HEK293 (cell line): Measurements from ENCODE around the gene PILRA.

Experiments used
- GFI1B ChIP-seq: fragments of 450-650 bp; formaldehyde crosslinking; IDR thresholded peaks from 2 replicates; pipeline ENCODE4 v1.5.1; 2016; ENCODE audit warnings: missing biosample characterization, missing genetic modification characterization
- GLI2 ChIP-seq: fragments of 450-650 bp; formaldehyde crosslinking; IDR thresholded peaks from 2 replicates; pipeline ENCODE4; 2017; ENCODE audit warnings: missing biosample characterization, missing genetic modification characterization, low read depth, borderline replicate concordance
- GLIS2 ChIP-seq: fragments of 450-650 bp; formaldehyde crosslinking; IDR thresholded peaks from 2 replicates; pipeline ENCODE4 v1.5.1; 2016; ENCODE audit warnings: missing biosample characterization, missing genetic modification characterization
- KLF10 ChIP-seq: fragments of 450-650 bp; IDR thresholded peaks from 2 replicates; pipeline ENCODE4 v1.5.1; 2018; ENCODE audit warnings: missing biosample characterization, mild to moderate bottlenecking, missing genetic modification characterization
- OVOL3 ChIP-seq: fragments of 450-650 bp; formaldehyde crosslinking; IDR thresholded peaks from 2 replicates; pipeline ENCODE4 v1.5.1; 2016; ENCODE audit warnings: missing biosample characterization, missing genetic modification characterization
- RBAK ChIP-seq: fragments of 450-650 bp; formaldehyde crosslinking; IDR thresholded peaks from 2 replicates; pipeline ENCODE4 v1.5.1; 2016; ENCODE audit warnings: missing biosample characterization, missing genetic modification characterization
- SP3 ChIP-seq: fragments of 450-650 bp; formaldehyde crosslinking; IDR thresholded peaks from 2 replicates; pipeline ENCODE4 v1.5.1; 2016; ENCODE audit warnings: missing biosample characterization, missing genetic modification characterization
- ZBTB11 ChIP-seq: fragments of 450-650 bp; formaldehyde crosslinking; conservative IDR thresholded peaks from 2 replicates; pipeline ENCODE4 v1.5.1; 2016; ENCODE audit warnings: low read depth, missing biosample characterization, missing genetic modification characterization
- ZBTB20 ChIP-seq: fragments of 450-650 bp; formaldehyde crosslinking; IDR thresholded peaks from 2 replicates; pipeline ENCODE4 v1.5.1; 2016; ENCODE audit warnings: missing biosample characterization, missing genetic modification characterization
- ZFHX2 ChIP-seq: fragments of 450-650 bp; formaldehyde crosslinking; conservative IDR thresholded peaks from 2 replicates; pipeline ENCODE4 v1.5.1; 2016; ENCODE audit warnings: missing biosample characterization, missing genetic modification characterization
- ZIC2 ChIP-seq: fragments of 450-650 bp; formaldehyde crosslinking; IDR thresholded peaks from 2 replicates; pipeline ENCODE4 v1.5.1; 2016; ENCODE audit warnings: missing biosample characterization, missing genetic modification characterization
- ZNF133 ChIP-seq: fragments of 450-650 bp; formaldehyde crosslinking; IDR thresholded peaks from 2 replicates; pipeline ENCODE4 v1.5.1; 2016; ENCODE audit warnings: missing biosample characterization, missing genetic modification characterization
- ZNF140 ChIP-seq: fragments of 450-650 bp; formaldehyde crosslinking; IDR thresholded peaks from 2 replicates; pipeline ENCODE4 v1.5.1; 2016; ENCODE audit warnings: missing biosample characterization, missing genetic modification characterization
- ZNF16 ChIP-seq: fragments of 450-650 bp; formaldehyde crosslinking; IDR thresholded peaks from 2 replicates; pipeline ENCODE4 v1.5.1; 2016; ENCODE audit warnings: low read depth, missing biosample characterization, missing genetic modification characterization
- ZNF211 ChIP-seq: fragments of 450-650 bp; formaldehyde crosslinking; IDR thresholded peaks from 2 replicates; pipeline ENCODE4 v1.5.1; 2016; ENCODE audit warnings: low read depth, missing biosample characterization, missing genetic modification characterization
- ZNF214 ChIP-seq: fragments of 450-650 bp; formaldehyde crosslinking; IDR thresholded peaks from 2 replicates; pipeline ENCODE4 v1.5.1; 2017; ENCODE audit warnings: missing biosample characterization, mild to moderate bottlenecking, missing genetic modification characterization, borderline replicate concordance
- ZNF223 ChIP-seq: fragments of 450-650 bp; formaldehyde crosslinking; IDR thresholded peaks from 2 replicates; pipeline ENCODE4 v1.5.1; 2016; ENCODE audit warnings: missing biosample characterization, missing genetic modification characterization
- ZNF23 ChIP-seq: fragments of 450-650 bp; formaldehyde crosslinking; IDR thresholded peaks from 2 replicates; pipeline ENCODE4 v1.5.1; 2016; ENCODE audit warnings: missing biosample characterization, missing genetic modification characterization, borderline replicate concordance
- ZNF24 ChIP-seq: fragments of 450-650 bp; formaldehyde crosslinking; IDR thresholded peaks from 2 replicates; pipeline ENCODE4 v1.5.1; 2016; ENCODE audit warnings: missing biosample characterization, missing genetic modification characterization
- ZNF26 ChIP-seq: fragments of 450-650 bp; formaldehyde crosslinking; IDR thresholded peaks from 2 replicates; pipeline ENCODE4 v1.5.1; 2016; ENCODE audit warnings: missing biosample characterization, missing genetic modification characterization
- ZNF335 ChIP-seq: fragments of 450-650 bp; formaldehyde crosslinking; conservative IDR thresholded peaks from 2 replicates; pipeline ENCODE4 v1.5.1; 2016; ENCODE audit warnings: missing biosample characterization, missing genetic modification characterization
- ZNF391 ChIP-seq: fragments of 450-650 bp; formaldehyde crosslinking; IDR thresholded peaks from 2 replicates; pipeline ENCODE4 v1.5.1; 2016; ENCODE audit warnings: low read depth, missing biosample characterization, missing genetic modification characterization, borderline replicate concordance
- ZNF416 ChIP-seq: fragments of 450-650 bp; formaldehyde crosslinking; IDR thresholded peaks from 2 replicates; pipeline ENCODE4 v1.5.1; 2016; ENCODE audit warnings: missing biosample characterization, missing genetic modification characterization
- ZNF488 ChIP-seq: fragments of 450-650 bp; formaldehyde crosslinking; IDR thresholded peaks from 2 replicates; pipeline ENCODE4 v1.5.1; 2016; ENCODE audit warnings: missing biosample characterization, missing genetic modification characterization
- ZNF513 ChIP-seq: fragments of 450-650 bp; IDR thresholded peaks from 2 replicates; pipeline ENCODE4 v1.5.1; 2018; ENCODE audit warnings: missing biosample characterization, missing genetic modification characterization
- ZNF560 ChIP-seq: fragments of 450-650 bp; formaldehyde crosslinking; IDR thresholded peaks from 2 replicates; pipeline ENCODE4 v1.5.1; 2017; ENCODE audit warnings: missing biosample characterization, missing genetic modification characterization, borderline replicate concordance
- ZNF561 ChIP-seq: fragments of 450-650 bp; IDR thresholded peaks from 2 replicates; pipeline ENCODE4 v1.5.1; 2018; ENCODE audit warnings: missing biosample characterization, missing genetic modification characterization, borderline replicate concordance
- ZNF571 ChIP-seq: fragments of 450-650 bp; formaldehyde crosslinking; IDR thresholded peaks from 2 replicates; pipeline ENCODE4 v1.5.0; 2017; ENCODE audit warnings: missing biosample characterization, missing genetic modification characterization
- ZNF585B ChIP-seq: fragments of 450-650 bp; formaldehyde crosslinking; IDR thresholded peaks from 2 replicates; pipeline ENCODE4 v1.5.1; 2016; ENCODE audit warnings: missing biosample characterization, missing genetic modification characterization
- ZNF692 ChIP-seq: fragments of 450-650 bp; formaldehyde crosslinking; IDR thresholded peaks from 2 replicates; pipeline ENCODE4 v1.5.1; 2016; ENCODE audit warnings: missing biosample characterization, missing genetic modification characterization
- ZNF701 ChIP-seq: fragments of 450-650 bp; formaldehyde crosslinking; IDR thresholded peaks from 2 replicates; pipeline ENCODE4 v1.5.1; 2016; ENCODE audit warnings: missing biosample characterization, missing genetic modification characterization
- ZNF768 ChIP-seq: fragments of 450-650 bp; formaldehyde crosslinking; IDR thresholded peaks from 2 replicates; pipeline ENCODE4 v1.5.1; 2018; ENCODE audit warnings: missing biosample characterization, mild to moderate bottlenecking, missing genetic modification characterization

PILRA gene

GRCh38 chr7:100444311-100445278 lies 71.3 kb downstream of the PILRA start (continued):
- TF ChIP-seq OVOL3 (tag by site-specific recombination) = no peak
- TF ChIP-seq ZNF513 (tag by site-specific recombination) = no peak
- no peak for TF ChIP-seq ZNF488 (tag by site-specific recombination)
- TF ChIP-seq ZNF701 (tag by site-specific recombination) = no peak
- no peak for TF ChIP-seq ZNF416 (tag by site-specific recombination)
- TF ChIP-seq RBAK (tag by site-specific recombination) = no peak
- no peak for TF ChIP-seq ZNF214 (tag by site-specific recombination)
- TF ChIP-seq ZNF571 = no peak
- TF ChIP-seq ZFHX2 (tag by site-specific recombination) = no peak
- TF ChIP-seq ZBTB20 (tag by site-specific recombination) = no peak
- TF ChIP-seq ZNF211 (tag by site-specific recombination) = no peak
- no peak for TF ChIP-seq ZNF223 (tag by site-specific recombination)
- no peak for TF ChIP-seq ZNF391 (tag by site-specific recombination)
- TF ChIP-seq ZNF16 (tag by site-specific recombination) = no peak
- peak; percentile 52 for TF ChIP-seq GLIS2 (tag by site-specific recombination)
- peak; percentile 48 for TF ChIP-seq ZNF335
- TF ChIP-seq GFI1B (tag by site-specific recombination) = no peak
- no peak for TF ChIP-seq ZNF560 (tag by site-specific recombination)
- TF ChIP-seq ZNF26 = no peak
- TF ChIP-seq GLI2 = no peak
- 0 out of 2 replicates have a peak, but pooled peaks have one; percentile 26 for TF ChIP-seq ZNF768
- no peak for TF ChIP-seq ZNF561 (tag by site-specific recombination)
- TF ChIP-seq SP3 (tag by site-specific recombination) = no peak
- 0 out of 2 replicates have a peak, but pooled peaks have one; percentile 17 for TF ChIP-seq ZIC2 (tag by site-specific recombination)
- TF ChIP-seq ZNF23 (tag by site-specific recombination) = no peak
- TF ChIP-seq ZNF133 = no peak
- no peak for TF ChIP-seq ZBTB11
- TF ChIP-seq ZNF585B = no peak
- no peak for TF ChIP-seq ZNF140 (tag by site-specific recombination)
- TF ChIP-seq KLF10 = no peak
- TF ChIP-seq ZNF692 (tag by site-specific recombination) = no peak
- TF ChIP-seq ZNF24 (tag by site-specific recombination) = no peak
